ENCODE data around the gene GALNT13. TPM values are rescaled to one million over a fixed set of nuclear protein-coding genes. Genes with fewer than 3 reads are reported as not detected.

GALNT13 gene
- total RNA-seq, 1 experiment from 2014 or later: 0.75 TPM

- no peak for DNase-seq (ENCODE audit: low read depth)
These were observed 434.7 kb downstream of the GALNT13 start for GRCh38 chr2:154306266-154306970.

- no peak for DNase-seq (ENCODE audit: low read depth)
These were observed 435.3 kb downstream of the GALNT13 start for GRCh38 chr2:154307007-154307406.

GRCh38 chr2:154324601-154325000, 452.9 kb downstream of the GALNT13 start:
- no peak for DNase-seq (ENCODE audit: low read depth)

GRCh38 chr2:154329510-154329909, 457.8 kb downstream of the GALNT13 start:
- no peak for DNase-seq (ENCODE audit: low read depth)

- no peak for DNase-seq (ENCODE audit: low read depth)
These were observed 460.1 kb downstream of the GALNT13 start for GRCh38 chr2:154331784-154332183.

- DNase-seq (ENCODE audit: low read depth): no peak
These were observed 464.5 kb downstream of the GALNT13 start for GRCh38 chr2:154336201-154336600.

GRCh38 chr2:154338352-154338967, 466.7 kb downstream of the GALNT13 start:
- no peak for DNase-seq (ENCODE audit: low read depth)

- no peak for DNase-seq (ENCODE audit: low read depth)
These were observed 471.6 kb downstream of the GALNT13 start for GRCh38 chr2:154343282-154343681.

GRCh38 chr2:154350911-154351310, 479.2 kb downstream of the GALNT13 start:
- no peak for DNase-seq (ENCODE audit: low read depth)

GRCh38 chr2:154361276-154361675, 489.6 kb downstream of the GALNT13 start:
- no peak for DNase-seq (ENCODE audit: low read depth)

- DNase-seq (ENCODE audit: low read depth): peak; percentile 6
These were observed 496.4 kb downstream of the GALNT13 start for GRCh38 chr2:154368153-154368552.

GRCh38 chr2:154370873-154371272, 499.2 kb downstream of the GALNT13 start:
- no peak for DNase-seq (ENCODE audit: low read depth)

- DNase-seq (ENCODE audit: low read depth): no peak
These were observed 502.7 kb downstream of the GALNT13 start for GRCh38 chr2:154374416-154374815.

- DNase-seq (ENCODE audit: low read depth): peak; percentile 56
These were observed 503.8 kb downstream of the GALNT13 start for GRCh38 chr2:154375579-154375931.

GRCh38 chr2:154381931-154382794, 510.4 kb downstream of the GALNT13 start:
- peak; percentile 4 for DNase-seq (ENCODE audit: low read depth)

- DNase-seq (ENCODE audit: low read depth): no peak
These were observed 514.5 kb downstream of the GALNT13 start for GRCh38 chr2:154386186-154386585.

GRCh38 chr2:154391051-154391450, 519.3 kb downstream of the GALNT13 start:
- DNase-seq (ENCODE audit: low read depth): no peak

GRCh38 chr2:154392256-154392655, 520.5 kb downstream of the GALNT13 start:
- DNase-seq (ENCODE audit: low read depth): no peak

- DNase-seq (ENCODE audit: low read depth): no peak
These were observed 522.9 kb downstream of the GALNT13 start for GRCh38 chr2:154394600-154394999.

GRCh38 chr2:154400563-154401290, 529.0 kb downstream of the GALNT13 start:
- DNase-seq (ENCODE audit: low read depth): no peak

GRCh38 chr2:154402213-154402612, 530.5 kb downstream of the GALNT13 start:
- DNase-seq (ENCODE audit: low read depth): peak; percentile 31

All from LHCN-M2 (cell line).